A204.1 (cell line): Measurements from ENCODE around the gene DGCR2.
"Not testable (repeated sequence)": the region's sequence is repeated elsewhere in the genome, so short reads cannot be mapped to it uniquely, and the experiment has no call there.

ENCODE experiments used
- FAIRE-seq: peaks from 2 replicates; lab custom pipeline; 2012; peaks lifted over from hg19 to GRCh38; lab: Jason Lieb, UNC

DGCR2 gene

GRCh38 chr22:19040391-19040861, 81.8 kb downstream of the DGCR2 start:
- no peak for FAIRE-seq

DNA sequence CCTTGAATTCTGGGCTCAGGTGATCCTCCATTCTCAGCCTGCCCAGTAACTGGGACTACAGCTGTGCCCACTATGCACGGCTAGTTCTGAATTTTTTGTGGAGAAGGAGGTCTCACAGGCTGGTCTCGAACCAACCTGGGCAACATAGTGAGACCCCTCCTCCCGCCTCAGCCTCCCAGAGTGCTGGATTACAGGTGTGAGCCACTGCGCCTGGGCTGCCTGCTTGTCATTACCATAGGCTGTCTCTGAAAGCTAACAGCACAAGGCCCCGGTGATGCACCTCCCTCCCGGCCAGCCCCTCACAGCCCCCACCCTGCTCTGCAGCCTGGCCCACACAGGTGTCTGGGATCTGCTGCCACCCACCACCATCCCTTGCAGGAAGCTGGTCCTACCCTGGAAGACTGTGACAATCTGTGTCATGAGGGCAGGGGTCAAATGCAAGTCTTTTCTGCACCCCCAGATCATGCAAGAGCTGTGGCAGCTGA, 82.4 kb downstream of the DGCR2 start:
- FAIRE-seq, result no peak

DNA sequence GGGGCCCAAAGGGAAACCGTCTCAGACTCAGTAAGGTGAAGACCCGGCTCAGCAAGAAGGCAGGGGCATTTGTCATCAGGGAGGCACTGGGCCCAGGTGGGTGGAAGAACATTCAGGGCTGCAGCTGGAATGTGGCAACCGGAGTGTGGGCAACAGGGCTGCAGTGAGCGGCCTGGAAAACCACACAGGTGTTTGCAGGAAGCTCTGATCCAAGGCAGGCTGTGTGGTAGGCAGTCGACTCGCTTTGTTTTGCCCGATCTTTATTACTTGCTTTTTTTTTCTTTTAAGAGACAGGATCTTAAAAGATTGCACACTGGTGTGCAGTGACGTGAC, 82.8 kb downstream of the DGCR2 start:
- FAIRE-seq, result no peak

DNA sequence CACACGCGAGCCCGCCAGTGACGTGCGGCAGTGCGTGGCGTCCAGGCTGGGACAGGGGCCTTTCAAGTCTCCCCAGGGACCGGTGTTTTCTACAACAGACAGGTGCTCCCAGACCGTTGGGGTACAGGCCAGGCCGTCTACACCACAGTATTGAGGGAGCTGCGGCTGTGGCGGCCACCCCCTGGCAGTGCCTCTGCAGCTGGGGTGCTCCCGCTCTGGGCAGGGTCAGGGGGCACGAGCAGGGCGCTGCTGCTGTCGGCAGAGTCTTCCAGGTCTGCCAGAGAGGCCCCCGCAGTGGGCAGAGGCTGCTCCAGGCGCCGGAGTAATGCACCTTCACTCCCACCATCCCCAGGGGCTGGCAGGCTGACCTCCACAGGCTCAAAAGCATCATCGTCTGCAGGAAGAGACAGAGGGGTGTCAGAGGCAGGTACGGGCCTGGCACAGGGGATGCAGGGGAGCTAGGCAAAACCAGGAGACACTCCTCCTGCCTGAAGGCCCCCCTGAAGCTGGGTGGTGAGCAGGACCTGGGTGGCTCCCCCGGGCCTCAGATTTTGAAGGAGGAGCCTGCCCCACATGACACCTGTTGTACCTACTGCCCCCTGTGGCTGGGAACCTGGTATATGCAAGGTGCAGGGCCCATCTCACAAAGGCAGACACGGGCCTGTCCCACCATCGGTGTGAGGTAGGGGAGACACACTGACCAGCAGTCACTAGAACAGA, 83.3 kb downstream of the DGCR2 start:
- no peak for FAIRE-seq

- no peak for FAIRE-seq
Measured at GRCh38 chr22:19038164-19038546, 84.1 kb downstream of the DGCR2 start.

DNA sequence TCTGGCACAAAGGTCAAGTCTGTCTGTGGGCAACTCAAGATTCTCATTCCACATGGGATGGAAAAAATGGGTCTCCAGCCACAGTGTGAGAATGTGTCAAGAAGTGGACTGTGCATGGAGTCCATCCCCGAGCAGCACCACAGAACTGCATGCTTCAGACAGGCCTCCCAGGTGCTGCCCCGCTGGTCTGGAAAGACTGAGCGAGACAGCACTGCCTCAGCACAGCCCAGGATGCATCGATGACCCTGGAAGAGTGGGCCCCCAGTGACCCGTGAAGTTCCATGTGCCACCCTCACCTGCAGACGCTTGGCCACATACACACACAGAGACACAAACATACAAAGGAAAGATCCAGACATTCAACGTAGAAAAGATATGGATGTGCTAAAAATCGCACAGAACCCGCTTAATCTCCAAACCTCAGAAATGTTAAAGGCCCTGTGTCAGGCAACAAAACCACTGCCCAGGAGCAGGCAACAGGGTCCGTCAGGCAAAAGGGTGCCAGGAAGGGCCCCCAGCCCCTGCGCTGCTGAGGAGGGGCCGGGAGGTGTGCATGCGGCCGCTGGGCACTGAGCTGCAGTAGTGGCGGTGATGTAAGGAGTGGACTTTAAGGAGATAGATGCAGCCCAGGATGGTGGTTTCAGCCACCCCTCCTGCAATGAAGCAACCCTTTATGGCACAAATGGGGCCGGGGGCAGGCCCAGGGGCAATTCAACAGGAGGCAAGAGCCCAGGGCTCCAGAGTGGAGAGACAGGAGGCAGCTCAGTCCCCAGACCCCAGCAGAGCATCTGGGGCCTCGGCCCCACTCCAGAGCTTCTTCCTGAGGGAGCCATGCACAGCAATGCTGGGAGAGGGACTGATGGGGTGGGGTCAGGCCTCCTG, 84.7 kb downstream of the DGCR2 start:
- no peak for FAIRE-seq

GRCh38 chr22:19036523-19037273, 85.5 kb downstream of the DGCR2 start:
- FAIRE-seq, result no peak

DNA sequence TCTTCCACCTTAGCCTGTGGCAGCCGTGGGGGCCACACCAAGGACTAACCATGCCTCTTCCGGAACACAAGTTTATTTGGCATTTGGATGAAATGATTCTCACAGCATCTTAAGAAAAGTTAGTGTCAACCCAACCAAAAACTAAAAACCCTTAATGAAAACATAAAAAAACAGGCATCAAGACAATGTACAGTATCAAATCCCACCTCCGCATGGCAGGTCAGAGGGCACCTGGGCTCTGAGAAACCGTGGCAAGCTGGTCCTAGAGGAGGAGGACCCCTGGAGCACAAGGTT, 86.0 kb downstream of the DGCR2 start:
- FAIRE-seq, result no peak

- FAIRE-seq, result no peak
Measured at GRCh38 chr22:19035474-19036228, 86.6 kb downstream of the DGCR2 start.

- FAIRE-seq, result not testable (repeated sequence)
Measured at GRCh38 chr22:19035126-19035473, 87.1 kb downstream of the DGCR2 start.

DNA sequence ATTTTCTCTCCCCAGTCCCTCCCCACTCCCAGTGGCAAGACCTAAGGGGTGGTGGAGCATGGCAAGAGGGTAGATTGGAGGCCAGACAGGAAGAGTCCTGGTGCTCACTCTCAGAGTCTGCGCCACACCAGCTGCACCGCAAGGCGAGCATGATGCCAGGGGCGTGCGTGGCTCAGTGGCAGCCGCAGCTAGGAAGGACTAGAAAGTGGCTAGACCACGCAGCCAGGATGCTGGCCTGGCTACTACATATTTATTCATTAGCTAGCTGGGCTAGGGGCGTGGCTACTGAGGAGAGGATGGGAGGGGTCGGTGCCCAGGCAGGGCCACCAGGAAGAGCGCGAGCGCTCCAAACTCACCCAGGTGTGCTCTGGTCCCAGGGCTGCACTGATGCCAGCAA, 87.5 kb downstream of the DGCR2 start:
- FAIRE-seq, result not testable (repeated sequence)

GRCh38 chr22:19034031-19034723, 88.0 kb downstream of the DGCR2 start:
- FAIRE-seq, result not testable (repeated sequence)

GRCh38 chr22:19033568-19033905, 88.7 kb downstream of the DGCR2 start:
- not testable (repeated sequence) for FAIRE-seq

GRCh38 chr22:19032898-19033567, 89.2 kb downstream of the DGCR2 start:
- not testable (repeated sequence) for FAIRE-seq

GRCh38 chr22:19032156-19032785, 89.9 kb downstream of the DGCR2 start:
- FAIRE-seq, result not testable (repeated sequence)

DNA sequence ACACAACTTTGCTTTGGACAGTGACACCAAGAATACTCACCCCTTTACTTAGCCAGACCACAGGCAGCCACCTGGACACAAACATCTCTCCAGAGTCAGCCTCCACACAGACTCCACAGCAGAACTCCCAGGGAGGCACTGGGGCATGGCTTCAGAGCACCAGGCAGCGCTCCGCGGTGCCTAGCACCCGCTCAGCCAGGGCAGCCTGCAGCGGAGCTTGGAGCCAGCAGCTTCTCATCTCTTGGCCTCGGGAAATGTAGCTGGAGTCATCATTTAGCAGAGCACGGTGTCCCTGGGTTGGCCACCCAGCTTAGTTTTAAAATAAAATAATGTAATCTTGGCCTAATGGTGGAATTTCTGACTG, 91.3 kb downstream of the DGCR2 start:
- FAIRE-seq, result not testable (repeated sequence)

DNA sequence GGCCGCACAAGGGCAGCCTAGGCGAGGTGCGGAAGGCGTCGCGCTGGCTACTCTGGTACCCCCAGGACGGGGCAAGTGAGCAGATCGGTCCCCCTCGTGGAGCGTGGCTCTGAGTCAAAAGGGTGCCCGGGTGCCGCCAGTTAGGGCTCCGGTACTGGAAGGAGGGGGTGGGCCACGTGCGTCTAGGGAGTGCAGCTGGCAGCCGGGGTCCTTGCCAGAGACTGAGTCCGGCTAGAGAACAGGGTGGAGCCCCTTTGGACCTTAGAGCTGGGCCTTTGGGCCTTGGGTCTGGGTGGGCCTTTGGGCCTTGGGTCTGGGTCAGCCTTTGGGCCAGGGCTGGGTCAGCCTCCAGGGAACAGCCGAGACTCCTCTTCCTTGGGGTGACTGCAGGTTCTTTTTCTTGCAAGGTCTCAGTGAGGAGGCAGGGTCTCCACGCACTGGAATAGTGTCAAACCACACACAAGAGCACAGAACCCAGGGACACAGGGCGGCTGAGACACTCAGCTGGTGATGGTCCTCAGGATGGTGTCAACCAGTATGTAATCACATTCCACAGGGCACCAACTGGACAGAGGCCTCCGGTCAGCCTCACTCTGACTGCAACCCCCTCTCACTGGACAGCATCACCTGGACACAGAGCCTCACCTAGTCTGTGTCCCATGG, 91.9 kb downstream of the DGCR2 start:
- FAIRE-seq, result not testable (repeated sequence)

DNA sequence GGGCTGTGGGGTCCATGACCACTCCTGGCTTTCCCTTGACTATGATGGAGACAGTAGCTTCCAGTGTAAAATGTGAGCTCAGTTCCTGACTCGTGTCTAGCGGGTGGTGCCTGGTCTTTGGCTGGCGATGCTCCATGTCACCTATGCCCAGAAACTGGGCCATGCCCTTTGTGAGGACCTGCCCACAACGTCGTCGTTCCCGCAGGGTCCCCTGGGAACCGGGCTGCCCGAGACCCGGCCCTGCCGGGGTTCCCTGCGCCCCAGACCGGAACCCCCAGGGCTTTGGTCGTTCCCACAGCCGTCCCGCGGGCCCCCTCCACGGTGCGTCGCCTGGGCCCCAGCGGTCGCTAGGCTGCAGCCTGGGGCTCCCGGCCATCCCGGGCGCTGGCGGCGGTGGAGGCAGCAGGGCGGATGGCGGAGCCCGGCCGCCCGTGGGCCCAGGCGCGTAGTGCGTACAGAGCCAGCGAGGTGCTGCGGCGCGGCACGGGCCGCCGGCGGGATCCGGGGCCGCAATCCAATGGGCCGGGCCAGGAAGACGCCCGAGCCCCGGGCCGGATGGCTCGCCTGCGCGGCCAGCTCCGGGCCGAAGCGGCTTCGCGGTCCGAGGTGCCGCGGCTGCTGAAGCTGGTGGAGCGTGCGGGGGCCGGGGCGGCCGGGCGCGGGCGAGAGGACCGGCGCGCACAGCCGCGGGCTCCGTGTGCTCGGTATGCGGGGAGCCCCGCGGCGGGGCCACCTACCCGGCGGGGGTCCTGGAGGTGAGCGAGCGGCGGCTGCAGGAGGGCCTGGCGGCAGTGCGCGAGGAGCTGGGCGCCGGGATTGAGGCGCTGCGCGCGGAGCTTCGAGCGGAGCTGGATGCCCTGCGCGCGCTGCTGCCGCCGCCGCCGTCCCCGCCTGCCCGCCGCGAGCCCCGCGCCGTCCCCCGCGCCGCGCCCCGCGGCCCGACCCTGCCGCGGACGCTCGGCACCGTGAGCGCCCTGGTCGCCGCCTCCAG, 92.8 kb downstream of the DGCR2 start:
- FAIRE-seq, result not testable (repeated sequence)

- FAIRE-seq, result not testable (repeated sequence)
Measured at GRCh38 chr22:19028060-19028455, 94.2 kb downstream of the DGCR2 start.
